Neural progenitor cell (in vitro differentiated cells): ENCODE results near the gene ZNF783. TPM values are rescaled to one million over a fixed set of nuclear protein-coding genes. Genes with fewer than 3 reads are reported as not detected.

Source experiments
- DNase-seq: peaks from one replicate; pipeline ENCODE4 v3.0.0-alpha.2; 2016; ENCODE audit warnings: low spot score
- H2AFZ ChIP-seq: fragments of 200-600 bp; sonication (generic); replicated peaks from 2 replicates; pipeline ENCODE4 v1.6.1; 2016; ENCODE audit warnings: antibody characterized with exemption
- H3F3A ChIP-seq: fragments of 200-600 bp; sonication (generic); 2 replicates; pipeline ENCODE4 v1.6.1; 2016; ENCODE audit warnings: antibody characterized with exemption, low read depth
- H3K27ac ChIP-seq: fragments of 200-600 bp; sonication (generic); 2 replicates; pipeline ENCODE4 v1.5.1; 2016; ENCODE audit warnings: mild to moderate bottlenecking
- H3K27me3 ChIP-seq: fragments of 200-600 bp; sonication (generic); 2 replicates; pipeline ENCODE4 v1.6.1; 2016; ENCODE audit warnings: mild to moderate bottlenecking, moderate library complexity
- H3K36me3 ChIP-seq: fragments of 200-600 bp; sonication (generic); 2 replicates; pipeline ENCODE4 v1.5.1; 2016
- H3K4me1 ChIP-seq: fragments of 200-600 bp; sonication (generic); 2 replicates; pipeline ENCODE4 v1.6.1; 2016; ENCODE audit warnings: mixed run types
- H3K4me2 ChIP-seq: fragments of 200-600 bp; sonication (generic); 2 replicates; pipeline ENCODE4 v1.6.1; 2016
- H3K4me3 ChIP-seq: fragments of 200-600 bp; sonication (generic); 2 replicates; pipeline ENCODE4 v1.5.1; 2016
- H3K79me2 ChIP-seq: fragments of 200-600 bp; sonication (generic); 2 replicates; pipeline ENCODE4 v1.6.1; 2016; ENCODE audit warnings: low read depth
- H3K9ac ChIP-seq: fragments of 200-600 bp; sonication (generic); 2 replicates; pipeline ENCODE4 v1.6.1; 2016
- H3K9me3 ChIP-seq: fragments of 200-600 bp; sonication (generic); 2 replicates; pipeline ENCODE4 v1.5.1; 2016; ENCODE audit warnings: low read depth
- H4K20me1 ChIP-seq: fragments of 200-600 bp; sonication (generic); 2 replicates; pipeline ENCODE4 v1.6.1; 2016; ENCODE audit warnings: low read depth
- H3K27ac Mint-ChIP-seq: 3 replicates; pipeline ENCODE4 v1.8.0; 2021; ENCODE audit warnings: mixed read lengths
- H3K27me3 Mint-ChIP-seq: 2 replicates; pipeline ENCODE4 v1.8.0; 2022; ENCODE audit warnings: low read depth, mild to moderate bottlenecking, inconsistent platforms, moderate library complexity, mixed read lengths; ENCODE audit not compliant: insufficient read depth
- H3K36me3 Mint-ChIP-seq: 3 replicates; pipeline ENCODE4 v1.8.0; 2021; ENCODE audit warnings: mixed read lengths
- H3K4me1 Mint-ChIP-seq: 3 replicates; pipeline ENCODE4 v1.8.0; 2021; ENCODE audit warnings: mixed read lengths
- H3K4me3 Mint-ChIP-seq: 3 replicates; pipeline ENCODE4 v1.8.0; 2021; ENCODE audit warnings: mild to moderate bottlenecking, moderate library complexity, mixed read lengths
- H3K9me3 Mint-ChIP-seq: 3 replicates; pipeline ENCODE4 v1.8.0; 2020; ENCODE audit warnings: mixed read lengths
- CTCF ChIP-seq: fragments of 200-600 bp; sonication (generic); IDR thresholded peaks from 2 replicates; pipeline ENCODE4 v1.5.1; 2017; ENCODE audit warnings: antibody characterized with exemption, mild to moderate bottlenecking
- EZH2 ChIP-seq: fragments of 200-600 bp; sonication (generic); IDR thresholded peaks from 2 replicates; pipeline ENCODE4 v1.6.1; 2017; ENCODE audit warnings: antibody characterized with exemption, mild to moderate bottlenecking, moderate library complexity
- EZH2phosphoT487 ChIP-seq: fragments of 200-600 bp; sonication (generic); IDR thresholded peaks from 2 replicates; pipeline ENCODE4 v1.6.1; 2017; ENCODE audit warnings: antibody characterized with exemption
- total RNA-seq: library from RNA; depleted of rRNA; stranded (reverse); fragments of >200 nt; gene quantifications from 2 replicates; pipeline ENCODE4 v1.2.3, GENCODE V29; 2015; ENCODE audit warnings: low replicate concordance

ZNF783 gene
- total RNA-seq, 1 donor from 2014 or later = 5.5 TPM

- no peak for DNase-seq
- Mint-ChIP-seq H3K36me3 (peaks cover 9% of the 10 kb centered on the region), H3K4me3 (no peak overlapping the region), H3K4me1 (peaks cover 14% of the 10 kb centered on the region), H3K9me3 (peaks cover 3% of the 10 kb centered on the region), H3K27ac (no peak overlapping the region), H3K27me3 (peaks cover 4% of the 10 kb centered on the region)
- no peaks in the 10 kb centered on the region for H3F3A ChIP-seq
- peaks cover 12% of the 10 kb centered on the region for H4K20me1 ChIP-seq
- H3K27ac ChIP-seq = no peak overlapping the region
- no peaks in the 10 kb centered on the region for H3K36me3 ChIP-seq
- TF ChIP-seq EZH2 = no peak
- TF ChIP-seq EZH2phosphoT487 = no peak
- TF ChIP-seq CTCF = no peak
- no peak overlapping the region for H3K9ac ChIP-seq
- no peaks in the 10 kb centered on the region for H3K9me3 ChIP-seq
- no peak overlapping the region for H2AFZ ChIP-seq
- H3K27me3 ChIP-seq = peaks cover 31% of the 10 kb centered on the region
- H3K4me3 ChIP-seq = no peak overlapping the region
- H3K4me2 ChIP-seq = no peak overlapping the region
- H3K79me2 ChIP-seq = peaks cover 30% of the 10 kb centered on the region
- peaks cover 8% of the 10 kb centered on the region for H3K4me1 ChIP-seq
Measured at GRCh38 chr7:149237502-149237901, 24.5 kb upstream of the ZNF783 start.

- H3K9ac ChIP-seq = no peak overlapping the region
- Mint-ChIP-seq H3K4me1 (peaks cover 14% of the 10 kb centered on the region), H3K9me3 (peaks cover 9% of the 10 kb centered on the region), H3K27ac (no peak overlapping the region), H3K4me3 (peak overlapping the region; percentile 72), H3K36me3 (peaks cover 14% of the 10 kb centered on the region), H3K27me3 (peaks cover 4% of the 10 kb centered on the region)
- H3K27me3 ChIP-seq = peaks cover 31% of the 10 kb centered on the region
- H3K9me3 ChIP-seq = no peaks in the 10 kb centered on the region
- H3K27ac ChIP-seq = no peak overlapping the region
- H3K79me2 ChIP-seq = peaks cover 35% of the 10 kb centered on the region
- H3K4me2 ChIP-seq = no peak overlapping the region
- H3K4me1 ChIP-seq = peaks cover 8% of the 10 kb centered on the region
- TF ChIP-seq EZH2phosphoT487 = no peak
- TF ChIP-seq EZH2 = no peak
- TF ChIP-seq CTCF = no peak
- H3K4me3 ChIP-seq = no peak overlapping the region
- H3F3A ChIP-seq = no peaks in the 10 kb centered on the region
- no peak overlapping the region for H2AFZ ChIP-seq
- no peaks in the 10 kb centered on the region for H3K36me3 ChIP-seq
- no peak for DNase-seq
- peaks cover 12% of the 10 kb centered on the region for H4K20me1 ChIP-seq
Measured at GRCh38 chr7:149238051-149238450, 23.9 kb upstream of the ZNF783 start.

- Mint-ChIP-seq H3K4me3 (peak within 1 kb of the TSS; percentile 98), H3K4me1 (peaks cover 14% of the 10 kb centered on the region), H3K36me3 (peaks cover 15% of the 10 kb centered on the region), H3K27me3 (peaks cover 4% of the 10 kb centered on the region), H3K9me3 (peaks cover 11% of the 10 kb centered on the region), H3K27ac (peak within 1 kb of the TSS; percentile 92)
- Histone ChIP-seq H4K20me1 (peaks cover 12% of the 10 kb centered on the region), H3K4me2 (peak within 1 kb of the TSS; percentile 99), H3K79me2 (peaks cover 50% of the 10 kb centered on the region), H3K4me1 (peaks cover 8% of the 10 kb centered on the region), H3K27ac (peak within 1 kb of the TSS; percentile 57), H3K4me3 (peak within 1 kb of the TSS; percentile 96), H3K36me3 (no peaks in the 10 kb centered on the region), H3F3A (no peaks in the 10 kb centered on the region), H3K27me3 (peaks cover 31% of the 10 kb centered on the region), H3K9ac (peak within 1 kb of the TSS; percentile 90), H3K9me3 (no peaks in the 10 kb centered on the region), H2AFZ (peak within 1 kb of the TSS; percentile 98)
- DNase-seq = peak; percentile 95
- TF ChIP-seq CTCF (peak; percentile 74), EZH2phosphoT487 (no peak), EZH2 (peak; percentile 22)
Measured at GRCh38 chr7:149239345-149240143, 22.5 kb upstream of the ZNF783 start, which contains the start of gene ZNF212. Gene ZNF212, plus strand, starts transcription at chr7:149239651. Its CDS starts 128 bp downstream, at chr7:149239779.
